Glutamatergic neuron (in vitro differentiated cells): ENCODE results near the gene WNT3. TPM values are rescaled to one million over a fixed set of nuclear protein-coding genes. Genes with fewer than 3 reads are reported as not detected.

ENCODE experiments used
- DNase-seq: peaks from one replicate; pipeline ENCODE4 v3.0.0; 2022
- H3K27ac Mint-ChIP-seq: one replicate; pipeline ENCODE4 v1.8.0; 2020; ENCODE audit warnings: mild to moderate bottlenecking, mixed read lengths, inconsistent platforms; ENCODE audit not compliant: unreplicated experiment
- H3K27me3 Mint-ChIP-seq: one replicate; pipeline ENCODE4 v1.8.0; 2020; ENCODE audit warnings: mild to moderate bottlenecking, moderate library complexity, mixed read lengths, inconsistent platforms; ENCODE audit not compliant: unreplicated experiment
- H3K36me3 Mint-ChIP-seq: one replicate; pipeline ENCODE4 v1.8.0; 2020; ENCODE audit warnings: mild to moderate bottlenecking, mixed read lengths, inconsistent platforms; ENCODE audit not compliant: unreplicated experiment
- H3K4me1 Mint-ChIP-seq: one replicate; pipeline ENCODE4 v1.8.0; 2020; ENCODE audit warnings: mild to moderate bottlenecking, low read depth, mixed read lengths, inconsistent platforms; ENCODE audit not compliant: unreplicated experiment
- H3K4me3 Mint-ChIP-seq: one replicate; pipeline ENCODE4 v1.8.0; 2020; ENCODE audit warnings: mild to moderate bottlenecking, mixed read lengths, inconsistent platforms; ENCODE audit not compliant: unreplicated experiment
- H3K9me3 Mint-ChIP-seq: one replicate; pipeline ENCODE4 v1.8.0; 2020; ENCODE audit warnings: mild to moderate bottlenecking, moderate library complexity, mixed read lengths, inconsistent platforms; ENCODE audit not compliant: unreplicated experiment
- total RNA-seq: library from RNA; stranded (reverse); fragmentation: NEBNext Ultra II Directional; extraction: Animal tissue kit (Norgen Biotek cat#: 25700); gene quantifications from one replicate; pipeline ENCODE4 v1.2.1, GENCODE V29; 2021; ENCODE audit not compliant: unreplicated experiment
- TF ChIP-seq, protein P1 (sequence below): fragments of 200-600 bp; sonication (generic); IDR thresholded peaks from one replicate; pipeline ENCODE4 v1.5.0; 2021; ENCODE audit not compliant: partially characterized antibody, unreplicated experiment

The WNT3 gene
- total RNA-seq, 1 donor from 2014 or later: 1.7 TPM

DNA sequence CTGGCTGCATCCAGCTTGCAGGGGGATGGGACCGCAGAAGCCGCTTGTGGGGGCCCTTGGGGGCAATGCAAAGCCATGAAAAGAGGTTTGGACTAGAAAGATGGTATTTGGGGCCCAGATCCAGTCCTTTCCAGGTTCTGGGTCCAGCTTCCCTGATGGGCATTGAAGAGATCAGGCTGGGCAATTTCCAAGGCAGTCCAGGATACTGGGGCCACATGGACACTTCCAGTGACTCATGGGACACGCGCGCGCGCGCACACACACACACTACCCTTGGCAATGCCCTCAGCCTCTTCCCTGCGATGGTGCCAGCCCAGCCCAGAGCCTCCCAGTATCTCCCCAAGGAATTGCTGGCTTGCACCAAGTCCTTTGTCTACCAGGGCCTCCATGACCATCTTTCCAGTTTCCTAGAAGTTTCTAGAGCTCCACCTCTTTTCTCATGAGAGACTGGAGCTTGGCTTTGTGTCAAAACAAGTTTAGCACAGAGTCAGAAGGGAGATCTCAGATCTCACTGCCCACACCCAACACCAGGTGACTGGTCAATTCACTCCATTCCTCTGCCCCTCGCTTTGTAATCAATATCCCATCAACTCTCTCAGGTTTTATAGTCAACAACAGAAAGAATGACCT lies 44.3 kb downstream of the WNT3 start:
- TF ChIP-seq, protein P1, sequence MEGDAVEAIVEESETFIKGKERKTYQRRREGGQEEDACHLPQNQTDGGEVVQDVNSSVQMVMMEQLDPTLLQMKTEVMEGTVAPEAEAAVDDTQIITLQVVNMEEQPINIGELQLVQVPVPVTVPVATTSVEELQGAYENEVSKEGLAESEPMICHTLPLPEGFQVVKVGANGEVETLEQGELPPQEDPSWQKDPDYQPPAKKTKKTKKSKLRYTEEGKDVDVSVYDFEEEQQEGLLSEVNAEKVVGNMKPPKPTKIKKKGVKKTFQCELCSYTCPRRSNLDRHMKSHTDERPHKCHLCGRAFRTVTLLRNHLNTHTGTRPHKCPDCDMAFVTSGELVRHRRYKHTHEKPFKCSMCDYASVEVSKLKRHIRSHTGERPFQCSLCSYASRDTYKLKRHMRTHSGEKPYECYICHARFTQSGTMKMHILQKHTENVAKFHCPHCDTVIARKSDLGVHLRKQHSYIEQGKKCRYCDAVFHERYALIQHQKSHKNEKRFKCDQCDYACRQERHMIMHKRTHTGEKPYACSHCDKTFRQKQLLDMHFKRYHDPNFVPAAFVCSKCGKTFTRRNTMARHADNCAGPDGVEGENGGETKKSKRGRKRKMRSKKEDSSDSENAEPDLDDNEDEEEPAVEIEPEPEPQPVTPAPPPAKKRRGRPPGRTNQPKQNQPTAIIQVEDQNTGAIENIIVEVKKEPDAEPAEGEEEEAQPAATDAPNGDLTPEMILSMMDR: no peak
- Mint-ChIP-seq H3K9me3 (peaks cover 1% of the 10 kb centered on the region), H3K4me3 (no peak overlapping the region), H3K27me3 (peaks cover 13% of the 10 kb centered on the region), H3K36me3 (no peaks in the 10 kb centered on the region), H3K4me1 (peaks cover 5% of the 10 kb centered on the region), H3K27ac (peak overlapping the region; percentile 8)
- DNase-seq: no peak

DNA sequence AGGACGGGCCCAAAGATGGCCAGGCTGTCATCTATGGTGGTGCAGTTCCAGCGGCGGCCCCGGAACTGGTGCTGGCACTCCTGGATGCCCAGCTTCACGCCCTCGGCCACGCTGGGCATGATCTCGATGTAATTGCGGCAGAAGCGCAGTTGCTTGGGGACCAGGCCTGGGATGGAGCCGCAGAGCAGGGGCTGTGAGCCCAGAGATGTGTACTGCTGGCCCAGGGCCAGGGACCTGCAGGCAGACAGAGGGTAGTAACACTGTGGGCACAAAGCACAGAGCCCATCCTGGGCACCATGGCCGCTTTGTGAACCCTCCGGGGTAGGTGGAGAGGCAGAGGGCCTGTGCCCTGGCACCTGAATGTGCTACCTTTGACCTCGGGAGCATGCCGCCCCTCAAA lies 44.8 kb downstream of the WNT3 start:
- H3K9me3 Mint-ChIP-seq: peaks cover 1% of the 10 kb centered on the region
- H3K27ac Mint-ChIP-seq: no peak overlapping the region
- H3K4me3 Mint-ChIP-seq: no peak overlapping the region
- TF ChIP-seq, protein P1: no peak
- DNase-seq: no peak
- peaks cover 8% of the 10 kb centered on the region for H3K27me3 Mint-ChIP-seq
- H3K4me1 Mint-ChIP-seq: peaks cover under 1% of the 10 kb centered on the region
- H3K36me3 Mint-ChIP-seq: no peaks in the 10 kb centered on the region

DNA sequence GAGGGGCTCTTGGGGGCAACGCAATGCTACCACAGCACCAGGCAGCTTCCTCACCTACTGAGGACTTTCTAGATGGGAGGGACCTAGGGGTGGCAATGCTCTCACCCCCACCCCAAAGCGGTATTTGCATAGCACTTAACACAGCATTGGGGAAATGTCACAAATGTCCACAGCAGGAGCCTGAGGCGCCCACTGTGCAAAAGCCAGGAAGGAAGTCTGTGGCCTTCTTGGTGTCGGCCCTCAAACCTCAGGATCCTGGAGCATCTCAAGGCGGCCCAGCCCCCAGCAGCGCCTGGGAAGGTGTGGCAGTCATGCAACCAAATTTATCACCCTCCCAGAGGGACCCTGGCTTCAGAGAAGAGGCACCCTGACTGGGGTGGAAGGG lies 45.3 kb downstream of the WNT3 start:
- TF ChIP-seq, protein P1: no peak
- Mint-ChIP-seq H3K9me3 (peaks cover 1% of the 10 kb centered on the region), H3K27ac (no peak overlapping the region), H3K36me3 (no peaks in the 10 kb centered on the region), H3K27me3 (peaks cover 6% of the 10 kb centered on the region), H3K4me1 (no peaks in the 10 kb centered on the region), H3K4me3 (no peak overlapping the region)
- DNase-seq: no peak

DNA sequence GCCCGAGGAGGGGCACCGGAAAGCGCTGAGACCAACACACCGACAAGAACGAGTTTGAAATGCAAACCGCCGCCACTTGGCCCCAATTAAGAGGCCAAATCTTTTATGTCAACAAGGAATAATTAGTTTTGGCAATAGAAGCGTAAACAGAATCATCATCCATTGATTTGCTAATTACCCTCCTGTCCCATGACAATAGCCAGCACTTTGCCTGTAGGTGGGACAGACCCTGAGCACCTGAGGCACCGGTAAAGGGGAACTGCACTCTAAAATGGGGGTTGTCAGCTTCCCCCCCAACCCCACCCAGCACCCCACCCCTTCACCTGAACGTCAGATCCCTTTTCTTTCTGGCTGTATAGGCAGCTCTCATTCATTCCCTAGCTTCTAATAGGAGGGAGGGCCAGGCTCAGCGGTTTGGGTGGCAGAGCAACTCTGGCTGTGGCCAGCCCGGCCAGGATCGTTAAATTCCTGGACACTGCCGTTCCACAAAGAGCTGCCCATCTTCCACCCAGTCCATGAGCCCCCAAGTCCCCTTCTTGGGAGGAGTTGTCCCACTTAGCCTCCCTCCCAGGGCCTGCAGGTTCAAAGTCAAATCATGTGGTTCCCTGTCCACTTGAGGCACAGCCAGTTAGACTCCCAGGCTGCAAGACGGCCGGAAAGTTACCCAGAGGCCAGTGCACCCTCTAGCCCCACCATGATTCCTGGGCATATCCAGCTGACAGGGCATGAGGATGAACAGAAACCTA lies 45.8 kb downstream of the WNT3 start:
- TF ChIP-seq, protein P1: no peak
- peak overlapping the region; percentile 73 for H3K4me3 Mint-ChIP-seq
- H3K9me3 Mint-ChIP-seq: peaks cover 1% of the 10 kb centered on the region
- no peaks in the 10 kb centered on the region for H3K4me1 Mint-ChIP-seq
- no peak for DNase-seq
- no peaks in the 10 kb centered on the region for H3K36me3 Mint-ChIP-seq
- H3K27me3 Mint-ChIP-seq: peaks cover 2% of the 10 kb centered on the region
- H3K27ac Mint-ChIP-seq: no peak overlapping the region
